HCT116 (cell line): ENCODE results near the gene CPTP. TPM values are rescaled to one million over a fixed set of nuclear protein-coding genes. Genes with fewer than 3 reads are reported as not detected.

ENCODE experiments used
- ATAC-seq: fragments of 200-7000 bp; cut with Tn5 transposase; 2 replicates; pipeline ENCODE4 v1.9.1; 2020; ENCODE audit warnings: mild to moderate bottlenecking, moderate library complexity
- BruUV-seq: library from RNA; stranded (reverse); fragments of 400-500 nt; replicated peaks from 2 replicates; lab custom pipeline; 2021; lab: Mats Ljungman, UMichigan
- CTCF ChIA-PET: fragments of 300-600 bp; sonication (Branson Sonifier 250); formaldehyde crosslinking; loops from one replicate; lab custom pipeline; 2021; ENCODE audit warnings: antibody characterized with exemption; lab: Charles Lee
- POLR2A ChIA-PET: fragments of 300-600, 350-600 bp; sonication (Branson Sonifier 250); formaldehyde crosslinking; loops from one replicate; lab custom pipeline; 2021; ENCODE audit warnings: antibody characterized with exemption; lab: Charles Lee
- RAD21 ChIA-PET, 2 experiments: fragments of 300-600 bp; sonication (Branson Sonifier 250); formaldehyde crosslinking; loops; one replicate each; lab custom pipeline; 2023; ENCODE audit warnings: low total read pairs in 2 of 2; ENCODE audit not compliant: uncharacterized antibody in 2 of 2, unreplicated experiment in 2 of 2, low non-redundant PET in 1 of 2; lab: Charles Lee
- DNase-seq: peaks from one replicate; pipeline ENCODE4 v3.0.0-alpha.2; 2010; ENCODE audit warnings: low read depth, low spot score
- H2AFZ ChIP-seq: fragments of 200-600 bp; shearing (Covaris generic), sonication (generic); 2 replicates; pipeline ENCODE4 v1.6.1; 2017; ENCODE audit warnings: low read depth, mixed run types, mixed read lengths, antibody characterized with exemption, low read length; ENCODE audit not compliant: poor library complexity, severe bottlenecking
- H3K27ac ChIP-seq: 2 replicates; pipeline ENCODE4 v1.5.1; 2012; ENCODE audit warnings: low read depth, low read length
- H3K27me3 ChIP-seq: fragments of 200-600 bp; sonication (generic); 2 replicates; pipeline ENCODE4 v1.6.1; 2016; ENCODE audit warnings: mixed run types, low read length, mixed read lengths; ENCODE audit not compliant: insufficient read depth
- H3K36me3 ChIP-seq, 2 experiments: fragments of 200-500 bp in 1 of 2; fragments of 200-600 bp in 1 of 2; sonication (Bioruptor generic) in 1 of 2; sonication (generic) in 1 of 2; 2 replicates each; pipeline versions ENCODE4 v1.5.1 to v1.6.1; 2014 to 2016; ENCODE audit warnings: low read length in 2 of 2, inconsistent platforms in 1 of 2, mixed read lengths in 1 of 2, mixed run types in 1 of 2; ENCODE audit not compliant: insufficient read depth in 2 of 2, control insufficient read depth in 1 of 2
- H3K4me1 ChIP-seq, 2 experiments: fragments of 200-600 bp in 1 of 2; sonication (generic) in 1 of 2; 2 replicates each; pipeline versions ENCODE4 v1.5.1 to v1.6.1; 2012 to 2017; ENCODE audit warnings: low read length in 2 of 2, inconsistent platforms in 1 of 2, mild to moderate bottlenecking in 1 of 2, mixed read lengths in 1 of 2, mixed run types in 1 of 2, moderate library complexity in 1 of 2; ENCODE audit not compliant: insufficient read depth in 2 of 2, control insufficient read depth in 1 of 2
- H3K4me2 ChIP-seq: fragments of 200-600 bp; sonication (generic); 2 replicates; pipeline ENCODE4 v1.6.1; 2017; ENCODE audit warnings: mixed run types, low read length, mixed read lengths
- H3K4me3 ChIP-seq, 2 experiments: fragments of 200-600 bp in 1 of 2; sonication (generic) in 1 of 2; replicated peaks in 1 of 2; 2 replicates each; pipeline ENCODE4 v1.5.1; 2011 to 2016; ENCODE audit warnings: low read length in 2 of 2, control low read depth in 1 of 2, low read depth in 1 of 2, mild to moderate bottlenecking in 1 of 2, mixed read lengths in 1 of 2, mixed run types in 1 of 2
- H3K79me2 ChIP-seq: fragments of 200-600 bp; sonication (generic); 2 replicates; pipeline ENCODE4 v1.6.1; 2017; ENCODE audit warnings: mild to moderate bottlenecking, mixed run types, low read length, moderate library complexity, mixed read lengths; ENCODE audit not compliant: insufficient read depth
- H3K9ac ChIP-seq: fragments of 200-600 bp; sonication (generic); 2 replicates; pipeline ENCODE4 v1.6.1; 2016; ENCODE audit warnings: low read length, mixed read lengths
- H3K9me2 ChIP-seq: fragments of 200-600 bp; sonication (generic), shearing (Covaris generic); 2 replicates; pipeline ENCODE4 v1.6.1; 2017; ENCODE audit warnings: mixed run types, mild to moderate bottlenecking, moderate library complexity; ENCODE audit not compliant: insufficient read depth
- H3K9me3 ChIP-seq, 2 experiments: fragments of 200-500 bp in 1 of 2; fragments of 200-600 bp in 1 of 2; sonication (Bioruptor generic) in 1 of 2; sonication (generic) in 1 of 2; 2 replicates each; pipeline ENCODE4 v1.6.1; 2014 to 2017; ENCODE audit warnings: low read length in 2 of 2, mixed read lengths in 2 of 2, inconsistent platforms in 1 of 2, low read depth in 1 of 2, mild to moderate bottlenecking in 1 of 2, mixed run types in 1 of 2, moderate library complexity in 1 of 2; ENCODE audit not compliant: control insufficient read depth in 1 of 2, insufficient read depth in 1 of 2
- H4K20me1 ChIP-seq: fragments of 200-600 bp; sonication (generic), shearing (Covaris generic); 2 replicates; pipeline ENCODE4 v1.6.1; 2017; ENCODE audit warnings: mixed run types, mild to moderate bottlenecking, moderate library complexity; ENCODE audit not compliant: insufficient read depth
- EGR1 ChIP-seq: IDR thresholded peaks from 2 replicates; pipeline ENCODE4 v1.6.1; 2012; ENCODE audit warnings: low read depth
- FOSL1 ChIP-seq: IDR thresholded peaks from 2 replicates; pipeline ENCODE4 v1.6.1; 2012; ENCODE audit warnings: low read depth
- POLR2A ChIP-seq: IDR thresholded peaks from 2 replicates; pipeline ENCODE4 v1.7.0; 2011; ENCODE audit warnings: borderline replicate concordance; ENCODE audit not compliant: insufficient read depth, insufficient read length; ENCODE audit errors: extremely low read depth
- POLR2AphosphoS5 ChIP-seq: IDR thresholded peaks from 2 replicates; pipeline ENCODE4 v1.6.1; 2011; ENCODE audit warnings: mild to moderate bottlenecking, low read depth, low read length, moderate library complexity
- RAD21 ChIP-seq: IDR thresholded peaks from 2 replicates; pipeline ENCODE4 v1.6.1; 2012; ENCODE audit warnings: low read depth, mild to moderate bottlenecking
- SIN3A ChIP-seq: IDR thresholded peaks from 2 replicates; pipeline ENCODE4 v1.6.1; 2012; ENCODE audit warnings: low read depth
- ZFX ChIP-seq: fragments of 450-650 bp; IDR thresholded peaks from 2 replicates; pipeline ENCODE4 v1.6.1; 2017
- intact Hi-C: fragments of 100-400 bp; cut with micrococcal nuclease; formaldehyde crosslinking; loops from 2 replicates; pipeline ENCODE4 v1.10.0; 2022
- total RNA-seq: library from RNA; stranded (reverse); gene quantifications from one replicate; pipeline ENCODE4 v1.2.1, GENCODE V29; 2021; ENCODE audit not compliant: unreplicated experiment
- TF ChIP-seq, protein P1 (sequence below), 3 experiments: fragments of 200-600 bp in 1 of 3; sonication (generic) in 1 of 3; IDR thresholded peaks in 2 of 3; conservative IDR thresholded peaks in 1 of 3; 2 replicates each; pipeline ENCODE4 v1.5.1; 2012 to 2017; ENCODE audit warnings: low read depth in 2 of 3, low read length in 2 of 3, antibody characterized with exemption in 1 of 3, borderline replicate concordance in 1 of 3, control low read depth in 1 of 3, mild to moderate bottlenecking in 1 of 3, mixed read lengths in 1 of 3, mixed run types in 1 of 3, moderate library complexity in 1 of 3; ENCODE audit not compliant: insufficient read depth in 1 of 3
- TF ChIP-seq, protein P2 (sequence below): IDR thresholded peaks from 2 replicates; pipeline ENCODE4 v1.6.1; 2012

CPTP gene
- total RNA-seq, 1 experiment from 2014 or later, result 16.3 TPM

DNA sequence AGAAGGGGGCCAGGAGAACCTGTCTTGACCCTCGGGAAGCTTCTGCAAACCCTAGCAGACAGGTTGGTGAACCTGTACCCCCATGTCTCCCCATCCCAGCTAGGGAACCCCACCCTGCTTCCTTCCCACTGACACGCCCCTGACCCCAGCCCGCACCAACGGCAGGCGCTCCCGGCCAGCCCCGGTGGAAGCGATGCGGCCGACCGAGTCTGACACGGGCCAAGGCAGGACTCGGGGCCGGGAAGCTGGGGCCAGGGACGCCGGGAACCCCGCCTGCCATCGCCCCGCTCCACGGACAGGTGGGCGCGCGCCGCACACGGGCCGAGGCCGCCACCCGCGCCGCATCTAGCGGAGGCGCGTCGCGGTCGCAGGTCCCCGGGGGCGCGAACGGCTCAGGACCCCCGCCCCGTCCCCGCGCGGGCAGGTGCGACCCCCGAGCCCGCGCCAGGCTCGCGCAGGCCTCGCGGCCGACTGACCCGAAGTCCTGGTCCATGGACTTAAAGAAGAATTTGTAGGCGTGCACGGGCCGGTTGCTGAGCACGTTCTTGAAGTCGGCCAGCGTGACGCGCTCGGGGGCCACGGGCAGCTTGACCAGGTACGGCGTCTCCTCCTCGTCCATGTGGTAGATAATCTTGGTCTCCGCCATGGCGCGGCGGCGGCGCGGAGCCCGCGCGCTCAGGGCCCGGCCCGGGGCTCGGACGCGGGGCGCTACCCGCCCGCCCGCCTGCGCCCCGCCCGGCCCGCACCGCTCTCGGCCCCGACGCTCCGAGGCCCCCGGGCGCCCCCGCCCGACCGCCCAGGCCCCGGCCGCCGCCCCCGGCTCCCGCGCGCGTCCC, 24.0 kb downstream of the CPTP start:
- peak; percentile 3 for TF ChIP-seq POLR2A
- TF ChIP-seq SIN3A, result no peak
- H4K20me1 ChIP-seq, result no peaks in the 10 kb centered on the region
- no peaks in the 10 kb centered on the region for H3K36me3 ChIP-seq
- RAD21 ChIA-PET, result interaction anchor here in 1 of 2 experiments (1.0 to 1.3 kb wide), 2 partner anchors 26 to 57 kb away, joined by 3 read pairs; partner anchors contain the start of gene AURKAIP1
- peak overlapping the region; percentile 96 for H3K4me2 ChIP-seq
- H3K27ac ChIP-seq, result peak overlapping the region; percentile 100
- ATAC-seq, result no peak; the same call in 1 of the 2 replicates
- peaks cover 45 to 67% of the 10 kb centered on the region in 2 experiments for H3K4me1 ChIP-seq
- no peaks in the 10 kb centered on the region for H3K27me3 ChIP-seq
- no peaks in the 10 kb centered on the region for H3K9me2 ChIP-seq
- peak overlapping the region; percentile 76 for H3K9ac ChIP-seq
- H3K79me2 ChIP-seq, result peaks cover 50% of the 10 kb centered on the region
- no TSS peak for BruUV-seq
- intact Hi-C loops, result loop anchor here (5.0 to 10.0 kb wide), 3 partner anchors 41 to 276 kb away; partner anchors contain the start of genes ACAP3, MIB2, PUSL1 and RNF223
- DNase-seq, result no peak
- H2AFZ ChIP-seq, result no peak overlapping the region
- CTCF ChIA-PET, result interaction anchor here (1.3 kb wide), 1 partner anchor 57 kb away, joined by 3 read pairs; no protein-coding TSS in a partner anchor
- POLR2A ChIA-PET, result interaction anchor here (0.6 to 1.2 kb wide), 4 partner anchors 11 to 69 kb away, joined by 3 to 4 read pairs (median 4); partner anchors contain the start of gene AURKAIP1
- H3K9me3 ChIP-seq, result no peaks in the 10 kb centered on the region
- peak overlapping the region; percentile 80 to 87 for H3K4me3 ChIP-seq

DNA sequence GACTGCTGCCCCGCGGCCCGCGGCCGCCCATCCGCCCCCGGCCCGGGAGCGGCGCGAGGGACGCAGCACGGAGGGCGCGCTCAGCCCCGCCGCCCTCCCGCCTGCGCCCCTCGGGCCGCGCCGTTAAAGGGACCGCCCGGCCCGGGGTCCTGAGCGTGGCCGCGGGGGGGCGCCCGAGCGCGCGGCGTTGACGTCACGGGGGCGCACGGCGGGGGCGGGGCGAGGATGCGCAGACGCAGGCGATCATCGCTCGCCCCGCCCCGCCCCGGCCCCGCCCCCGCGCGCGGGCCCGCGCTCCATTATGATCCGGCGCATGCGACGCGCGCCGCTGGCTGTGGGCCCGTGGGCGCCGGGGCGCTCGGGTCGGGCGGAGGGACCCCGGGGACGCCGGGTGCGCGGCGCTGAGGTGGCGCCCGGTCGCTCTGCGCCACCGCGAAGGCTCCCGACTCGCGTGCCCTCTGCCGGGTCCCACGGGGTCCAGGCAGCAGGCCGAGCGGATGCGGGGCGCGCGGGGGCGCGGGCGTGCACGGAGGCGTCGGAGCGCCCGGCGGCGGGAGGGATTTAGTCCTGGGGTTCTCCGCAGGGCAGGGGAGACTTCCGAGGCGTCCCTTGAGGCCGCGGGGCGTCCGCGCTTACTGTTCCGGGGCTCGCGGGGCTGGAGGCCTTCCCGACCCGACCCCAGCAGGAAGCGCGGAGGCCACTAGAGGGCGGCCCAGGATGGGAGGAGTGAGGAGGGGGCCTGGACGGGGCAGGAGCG, 24.8 kb downstream of the CPTP start, which contains the start of gene DVL1:
TSS of gene DVL1 (minus strand) at position 163 of the 757 bp plus-strand sequence. CDS start 353 bp downstream, outside the sequence.
- H4K20me1 ChIP-seq, result no peaks in the 10 kb centered on the region
- CTCF ChIA-PET, result no interaction called here
- ATAC-seq, result peak; percentile 29
- peak within 1 kb of the TSS; percentile 80 to 87 for H3K4me3 ChIP-seq
- BruUV-seq, result no TSS peak
- no peak for DNase-seq
- H3K79me2 ChIP-seq, result peaks cover 42% of the 10 kb centered on the region
- TF ChIP-seq POLR2AphosphoS5 (peak; percentile 69), SIN3A (no peak), EGR1 (no peak), RAD21 (no peak), ZFX (peak; percentile 66), FOSL1 (no peak)
- TF ChIP-seq, protein P1, sequence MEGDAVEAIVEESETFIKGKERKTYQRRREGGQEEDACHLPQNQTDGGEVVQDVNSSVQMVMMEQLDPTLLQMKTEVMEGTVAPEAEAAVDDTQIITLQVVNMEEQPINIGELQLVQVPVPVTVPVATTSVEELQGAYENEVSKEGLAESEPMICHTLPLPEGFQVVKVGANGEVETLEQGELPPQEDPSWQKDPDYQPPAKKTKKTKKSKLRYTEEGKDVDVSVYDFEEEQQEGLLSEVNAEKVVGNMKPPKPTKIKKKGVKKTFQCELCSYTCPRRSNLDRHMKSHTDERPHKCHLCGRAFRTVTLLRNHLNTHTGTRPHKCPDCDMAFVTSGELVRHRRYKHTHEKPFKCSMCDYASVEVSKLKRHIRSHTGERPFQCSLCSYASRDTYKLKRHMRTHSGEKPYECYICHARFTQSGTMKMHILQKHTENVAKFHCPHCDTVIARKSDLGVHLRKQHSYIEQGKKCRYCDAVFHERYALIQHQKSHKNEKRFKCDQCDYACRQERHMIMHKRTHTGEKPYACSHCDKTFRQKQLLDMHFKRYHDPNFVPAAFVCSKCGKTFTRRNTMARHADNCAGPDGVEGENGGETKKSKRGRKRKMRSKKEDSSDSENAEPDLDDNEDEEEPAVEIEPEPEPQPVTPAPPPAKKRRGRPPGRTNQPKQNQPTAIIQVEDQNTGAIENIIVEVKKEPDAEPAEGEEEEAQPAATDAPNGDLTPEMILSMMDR (IDR thresholded peaks at IDR 0.05 in 2 of 3, conservative IDR thresholded peaks at IDR 0.05 in 1 of 3; ENCODE audit: borderline replicate concordance in 1 of 3, insufficient read depth in 1 of 3, low read depth in 2 of 3, low read length in 2 of 3), result peak in 2 of 3 experiments; percentile 32 to 48; a peak in 3 of 6 replicates
- TF ChIP-seq, protein P2, sequence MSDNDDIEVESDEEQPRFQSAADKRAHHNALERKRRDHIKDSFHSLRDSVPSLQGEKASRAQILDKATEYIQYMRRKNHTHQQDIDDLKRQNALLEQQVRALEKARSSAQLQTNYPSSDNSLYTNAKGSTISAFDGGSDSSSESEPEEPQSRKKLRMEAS, result no peak
- TF ChIP-seq, all 23 proteins: peak for 3
- Histone ChIP-seq H2AFZ (no peak within 1 kb of the TSS), H3K36me3 (no peaks in the 10 kb centered on the region), H3K4me2 (peak within 1 kb of the TSS; percentile 96), H3K27ac (peak within 1 kb of the TSS; percentile 100), H3K4me1 (peaks cover 38 to 67% of the 10 kb centered on the region in 2 experiments), H3K9me3 (no peaks in the 10 kb centered on the region), H3K27me3 (no peaks in the 10 kb centered on the region), H3K9ac (peak within 1 kb of the TSS; percentile 85), H3K9me2 (no peaks in the 10 kb centered on the region)
- intact Hi-C loops, result loop anchor here (5.0 to 10.0 kb wide), 3 partner anchors 42 to 277 kb away; partner anchors contain the start of genes ACAP3, MIB2, PUSL1 and RNF223
- ChIA-PET POLR2A (no interaction called here), RAD21 (no interaction called here)
